OCI-LY3 (cell line): ENCODE data around the gene CMTR2.

Source experiments
- H2AFZ ChIP-seq: fragments of 200-600, 300-600 bp; shearing (Covaris generic); 2 replicates; pipeline ENCODE4 v1.6.0; 2014; ENCODE audit warnings: antibody characterized with exemption, low read depth, low read length
- H3K27ac ChIP-seq: fragments of 200-600, 300-600 bp; sonication (generic); 2 replicates; pipeline ENCODE4 v1.5.1; 2014; ENCODE audit warnings: mild to moderate bottlenecking, low read length, moderate library complexity, mixed read lengths
- H3K27me3 ChIP-seq: fragments of 200-600, 300-600 bp; sonication (generic); 2 replicates; pipeline ENCODE4 v1.6.1; 2014; ENCODE audit warnings: low read depth, low read length, mixed read lengths
- H3K36me3 ChIP-seq: fragments of 200-600, 300-600 bp; sonication (generic); replicated peaks from 2 replicates; pipeline ENCODE3; 2014; ENCODE audit warnings: low read depth, low read length, mixed read lengths
- H3K4me1 ChIP-seq: fragments of 300-600, 200-600 bp; sonication (generic); 2 replicates; pipeline ENCODE4 v1.6.1; 2014; ENCODE audit warnings: low read length, mixed read lengths
- H3K4me2 ChIP-seq: fragments of 200-600, 300-600 bp; sonication (generic); 2 replicates; pipeline ENCODE4 v1.6.1; 2014; ENCODE audit warnings: low read length, mixed read lengths
- H3K4me3 ChIP-seq: fragments of 300-600, 200-600 bp; sonication (generic); 2 replicates; pipeline ENCODE4 v1.5.1; 2014; ENCODE audit warnings: antibody characterized with exemption, mild to moderate bottlenecking, low read length, moderate library complexity
- H3K79me2 ChIP-seq: fragments of 300-600, 200-600 bp; shearing (Covaris generic); 2 replicates; pipeline ENCODE4 v1.6.1; 2014; ENCODE audit warnings: mild to moderate bottlenecking, low read length, mixed read lengths
- H3K9ac ChIP-seq: fragments of 300-600, 200-600 bp; shearing (Covaris generic); 2 replicates; pipeline ENCODE4 v1.6.0; 2014; ENCODE audit warnings: mild to moderate bottlenecking, low read length, moderate library complexity
- H3K9me3 ChIP-seq: fragments of 200-600, 300-600 bp; shearing (Covaris generic); 2 replicates; pipeline ENCODE4 v1.6.1; 2014; ENCODE audit warnings: low read length, mixed read lengths; ENCODE audit not compliant: insufficient read depth
- H4K20me1 ChIP-seq: fragments of 200-600, 300-600 bp; sonication (generic); 2 replicates; pipeline ENCODE4 v1.6.1; 2016; ENCODE audit warnings: low read length, mixed read lengths; ENCODE audit not compliant: insufficient read depth
- EZH2phosphoT487 ChIP-seq: fragments of 200-600 bp; shearing (Covaris generic); IDR thresholded peaks from 2 replicates; pipeline ENCODE4 v1.6.1; 2018; ENCODE audit warnings: antibody characterized with exemption, mixed run types, low read depth
- TF ChIP-seq, protein P1 (sequence below): fragments of 200-600, 300-600 bp; sonication (generic); IDR thresholded peaks from 2 replicates; pipeline ENCODE4 v1.5.1; 2014; ENCODE audit warnings: antibody characterized with exemption, low read length, low read depth

Gene CMTR2

GRCh38 chr16:71311553-71312158 is 22.5 kb upstream of the CMTR2 start:
- H3K4me1 ChIP-seq = no peaks in the 10 kb centered on the region
- no peaks in the 10 kb centered on the region for H3K79me2 ChIP-seq
- H3K27ac ChIP-seq = no peak overlapping the region
- H3K4me3 ChIP-seq = no peak overlapping the region
- H3K36me3 ChIP-seq = no peaks in the 10 kb centered on the region
- H3K27me3 ChIP-seq = peaks cover 16% of the 10 kb centered on the region
- H4K20me1 ChIP-seq = no peaks in the 10 kb centered on the region
- no peaks in the 10 kb centered on the region for H3K9me3 ChIP-seq
- H2AFZ ChIP-seq = no peak overlapping the region
- no peak overlapping the region for H3K9ac ChIP-seq
- H3K4me2 ChIP-seq = no peak overlapping the region; the same call in 1 of the 2 replicates
- TF ChIP-seq EZH2phosphoT487 = no peak
- TF ChIP-seq, protein P1, sequence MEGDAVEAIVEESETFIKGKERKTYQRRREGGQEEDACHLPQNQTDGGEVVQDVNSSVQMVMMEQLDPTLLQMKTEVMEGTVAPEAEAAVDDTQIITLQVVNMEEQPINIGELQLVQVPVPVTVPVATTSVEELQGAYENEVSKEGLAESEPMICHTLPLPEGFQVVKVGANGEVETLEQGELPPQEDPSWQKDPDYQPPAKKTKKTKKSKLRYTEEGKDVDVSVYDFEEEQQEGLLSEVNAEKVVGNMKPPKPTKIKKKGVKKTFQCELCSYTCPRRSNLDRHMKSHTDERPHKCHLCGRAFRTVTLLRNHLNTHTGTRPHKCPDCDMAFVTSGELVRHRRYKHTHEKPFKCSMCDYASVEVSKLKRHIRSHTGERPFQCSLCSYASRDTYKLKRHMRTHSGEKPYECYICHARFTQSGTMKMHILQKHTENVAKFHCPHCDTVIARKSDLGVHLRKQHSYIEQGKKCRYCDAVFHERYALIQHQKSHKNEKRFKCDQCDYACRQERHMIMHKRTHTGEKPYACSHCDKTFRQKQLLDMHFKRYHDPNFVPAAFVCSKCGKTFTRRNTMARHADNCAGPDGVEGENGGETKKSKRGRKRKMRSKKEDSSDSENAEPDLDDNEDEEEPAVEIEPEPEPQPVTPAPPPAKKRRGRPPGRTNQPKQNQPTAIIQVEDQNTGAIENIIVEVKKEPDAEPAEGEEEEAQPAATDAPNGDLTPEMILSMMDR = peak; percentile 91

DNA sequence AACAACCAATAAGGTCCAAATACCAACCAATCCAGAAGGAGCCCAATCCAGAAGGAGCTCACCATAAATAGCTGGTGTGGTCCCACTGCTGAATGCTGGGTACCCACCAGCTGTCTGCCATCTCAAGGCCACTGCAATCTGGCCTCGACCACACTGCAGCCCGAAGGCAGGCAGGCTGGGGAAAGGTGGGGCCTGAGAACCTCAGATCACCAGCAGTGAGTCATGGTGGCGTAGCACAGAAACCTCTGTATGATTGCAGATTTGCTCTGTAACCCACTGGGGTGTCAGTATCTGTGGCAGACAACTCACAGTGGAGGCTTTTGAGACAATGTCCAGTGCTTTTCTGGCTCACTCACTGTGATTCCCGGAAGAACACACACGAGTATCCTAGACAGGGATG is 14.7 kb upstream of the CMTR2 start:
- no peaks in the 10 kb centered on the region for H3K4me1 ChIP-seq
- H3K4me3 ChIP-seq = no peak overlapping the region
- no peaks in the 10 kb centered on the region for H3K36me3 ChIP-seq
- H3K4me2 ChIP-seq = no peak overlapping the region
- TF ChIP-seq, protein P1 = no peak
- TF ChIP-seq EZH2phosphoT487 = no peak
- H3K79me2 ChIP-seq = no peaks in the 10 kb centered on the region
- no peak overlapping the region for H2AFZ ChIP-seq
- H4K20me1 ChIP-seq = no peaks in the 10 kb centered on the region
- H3K27ac ChIP-seq = no peak overlapping the region
- H3K9me3 ChIP-seq = no peaks in the 10 kb centered on the region
- no peak overlapping the region for H3K9ac ChIP-seq
- H3K27me3 ChIP-seq = peaks cover 25% of the 10 kb centered on the region

DNA sequence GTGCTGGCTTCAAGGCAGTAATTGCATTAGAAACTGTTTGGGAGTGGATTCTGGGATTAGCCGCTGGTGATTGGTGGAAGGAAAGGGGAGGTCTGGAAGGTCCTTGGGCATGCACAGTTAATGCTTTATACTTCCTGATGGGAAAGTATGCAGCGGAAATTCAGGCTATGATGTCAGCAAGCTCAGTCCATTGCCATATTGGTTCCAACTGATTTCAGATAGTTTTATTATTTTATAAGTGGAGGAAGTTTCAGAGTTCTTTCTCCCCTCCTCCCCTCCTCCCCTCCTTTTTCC is 8.1 kb upstream of the CMTR2 start:
- H3K4me1 ChIP-seq = no peaks in the 10 kb centered on the region
- TF ChIP-seq, protein P1 = no peak
- TF ChIP-seq EZH2phosphoT487 = no peak
- no peaks in the 10 kb centered on the region for H4K20me1 ChIP-seq
- no peak overlapping the region for H3K9ac ChIP-seq
- H3K4me3 ChIP-seq = no peak overlapping the region
- no peaks in the 10 kb centered on the region for H3K36me3 ChIP-seq
- H3K27me3 ChIP-seq = peaks cover 44% of the 10 kb centered on the region
- H3K79me2 ChIP-seq = no peaks in the 10 kb centered on the region
- H3K27ac ChIP-seq = no peak overlapping the region
- no peak overlapping the region for H2AFZ ChIP-seq
- no peak overlapping the region for H3K4me2 ChIP-seq
- H3K9me3 ChIP-seq = no peaks in the 10 kb centered on the region

- H3K9me3 ChIP-seq = no peaks in the 10 kb centered on the region
- no peaks in the 10 kb centered on the region for H4K20me1 ChIP-seq
- H3K27ac ChIP-seq = no peak overlapping the region
- no peaks in the 10 kb centered on the region for H3K4me1 ChIP-seq
- TF ChIP-seq, protein P1 = no peak
- no peak for TF ChIP-seq EZH2phosphoT487
- no peak overlapping the region for H3K4me3 ChIP-seq
- no peak overlapping the region for H3K9ac ChIP-seq
- no peaks in the 10 kb centered on the region for H3K79me2 ChIP-seq
- no peak overlapping the region for H2AFZ ChIP-seq
- no peak overlapping the region for H3K4me2 ChIP-seq
- no peaks in the 10 kb centered on the region for H3K36me3 ChIP-seq
- peaks cover 42% of the 10 kb centered on the region for H3K27me3 ChIP-seq
Observed at GRCh38 chr16:71296584-71297340, 7.6 kb upstream of the CMTR2 start.
